Cardiac fibroblast (primary cell): Measurements from ENCODE around the gene STK10.

Experiments
- DNase-seq, 2 donors: peaks; one replicate each; pipeline versions ENCODE4 v3.0.0 to v3.0.0-alpha.2; 2010; ENCODE audit warnings: low read depth in 2 of 2
- H3K4me3 ChIP-seq, 2 donors: replicated peaks in 1 of 2; 1 replicate in 1 of 2; 2 replicates in 1 of 2; pipeline ENCODE4 v1.5.1; 2011; ENCODE audit warnings: low read depth in 2 of 2, low read length in 2 of 2, mild to moderate bottlenecking in 2 of 2, moderate library complexity in 1 of 2
- CTCF ChIP-seq: IDR thresholded peaks from one replicate; pipeline ENCODE4 v1.5.1; 2011; ENCODE audit warnings: low read depth, mild to moderate bottlenecking, low read length, inconsistent platforms

The STK10 gene

GRCh38 chr5:172051643-172052339, 136.2 kb downstream of the STK10 start:
- no peak for TF ChIP-seq CTCF
- H3K4me3 ChIP-seq = no peak overlapping the region
- peak in 1 of 2 donors; percentile 26 for DNase-seq

- no peak for TF ChIP-seq CTCF
These were observed 137.9 kb downstream of the STK10 start for GRCh38 chr5:172050080-172050479.

GRCh38 chr5:172049226-172049796, 138.7 kb downstream of the STK10 start:
- no peak for TF ChIP-seq CTCF
- H3K4me3 ChIP-seq = no peak overlapping the region
- DNase-seq = no peak

More at GRCh38 chr5:172050080-172050479, 137.9 kb downstream of the STK10 start:
- H3K4me3 ChIP-seq = no peak overlapping the region
- no peak for DNase-seq

- no peak overlapping the region for H3K4me3 ChIP-seq
- TF ChIP-seq CTCF = no peak
- peak; percentile 20 to 32 for DNase-seq
These were observed 139.4 kb downstream of the STK10 start for GRCh38 chr5:172048539-172049101.

- DNase-seq = no peak
- H3K4me3 ChIP-seq = no peak overlapping the region
- no peak for TF ChIP-seq CTCF
These were observed 139.9 kb downstream of the STK10 start for GRCh38 chr5:172048170-172048422.

- DNase-seq = no peak
- no peak overlapping the region for H3K4me3 ChIP-seq
- TF ChIP-seq CTCF = no peak
These were observed 141.4 kb downstream of the STK10 start for GRCh38 chr5:172046593-172046992.
